Limb (tissue), 2 donors: ENCODE results near the gene DPT.

Experiments
- DNase-seq, 2 donors: peaks; one replicate each; pipeline ENCODE4 v3.0.0-alpha.2; 2016; ENCODE audit errors: extremely low spot score in 2 of 2

DPT gene

GRCh38 chr1:168665975-168666374, 63.0 kb downstream of the DPT start:
- no peak for DNase-seq

DNA sequence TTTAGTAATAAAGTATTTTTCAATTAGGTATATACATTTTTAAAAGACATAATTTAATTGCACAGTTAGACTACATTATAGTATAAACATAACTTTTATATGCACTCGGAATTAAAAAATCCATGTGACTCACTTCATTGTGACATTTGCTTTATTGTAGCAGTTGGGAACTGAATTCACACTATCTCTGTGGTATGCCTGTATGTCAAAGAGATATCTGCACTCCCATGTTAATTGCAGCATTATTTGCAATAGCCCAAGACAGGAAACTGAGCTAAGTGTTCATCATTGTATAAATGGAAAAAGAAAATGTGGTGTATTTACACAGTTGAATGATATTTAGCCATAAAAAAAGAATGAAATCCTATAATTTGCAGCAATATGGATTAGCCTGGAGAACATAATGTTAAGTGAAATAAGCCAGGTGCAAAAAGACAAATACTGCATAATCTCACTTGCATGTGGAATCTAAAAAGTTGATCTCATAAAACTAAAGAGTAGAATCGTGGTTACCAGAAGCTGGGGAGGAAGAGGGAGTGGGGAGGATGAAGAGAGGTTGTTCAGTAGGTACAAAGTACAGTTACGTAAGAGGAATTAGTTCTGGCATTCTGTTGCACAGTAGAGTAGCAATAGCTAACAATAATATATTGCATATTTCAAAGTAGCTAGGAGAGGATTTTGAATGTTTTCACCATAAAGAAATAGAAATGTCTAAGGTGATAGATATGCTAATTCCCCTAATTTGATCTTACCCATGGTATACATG, 64.8 kb downstream of the DPT start:
- no peak for DNase-seq

DNA sequence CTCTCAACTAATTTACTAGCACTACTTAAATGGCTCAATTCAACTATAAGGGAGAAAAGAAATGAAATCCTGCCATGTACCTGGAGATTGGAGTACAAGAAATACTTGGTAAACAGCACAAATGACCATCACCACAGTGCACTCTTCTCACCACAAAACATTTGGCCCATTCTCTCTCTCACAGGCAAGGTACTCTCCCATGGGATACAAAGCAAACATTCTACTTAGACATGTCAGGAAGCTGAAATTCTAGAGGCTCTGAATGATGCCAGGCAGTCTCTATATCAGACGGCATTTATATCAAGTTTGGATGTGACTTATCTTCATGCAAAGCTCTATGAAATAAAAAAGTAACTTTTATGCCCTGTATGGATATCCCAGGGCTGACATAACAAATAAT, 72.5 kb downstream of the DPT start:
- no peak for DNase-seq

DNA sequence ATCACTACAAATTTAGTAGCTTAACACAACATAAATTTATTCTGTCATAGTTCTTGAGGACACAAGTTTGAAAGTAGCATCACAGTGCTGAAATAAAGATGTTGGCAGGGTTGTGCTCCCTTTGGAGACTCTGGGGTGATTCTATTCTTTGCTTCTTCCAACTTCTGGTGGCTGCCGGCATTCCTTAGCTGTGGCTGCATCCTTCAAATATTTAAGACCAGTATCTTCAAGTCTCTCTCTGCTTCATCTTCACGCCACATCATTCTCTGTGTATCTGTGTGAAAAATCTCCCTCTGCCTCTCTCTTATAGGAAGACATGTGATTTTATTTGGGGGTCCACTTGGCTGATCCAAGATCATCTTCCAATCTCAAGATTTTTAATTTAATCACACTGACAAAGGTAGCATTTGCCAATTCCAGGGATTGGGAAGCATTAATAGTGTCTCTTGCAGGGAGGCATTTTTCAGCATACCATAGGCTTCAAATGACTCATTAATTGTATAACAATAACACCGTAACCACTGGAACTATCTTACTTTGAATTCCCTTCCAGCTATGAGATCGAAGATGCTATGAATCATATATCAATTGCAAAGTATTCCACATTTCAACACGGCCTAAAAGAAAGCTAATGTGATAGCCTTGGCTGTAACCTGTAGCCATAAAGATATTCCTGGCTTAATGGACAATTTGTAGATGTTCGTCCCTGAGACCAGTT, 74.6 kb downstream of the DPT start:
- no peak for DNase-seq

- no peak for DNase-seq
Measured at GRCh38 chr1:168653567-168653966, 75.4 kb downstream of the DPT start.

DNA sequence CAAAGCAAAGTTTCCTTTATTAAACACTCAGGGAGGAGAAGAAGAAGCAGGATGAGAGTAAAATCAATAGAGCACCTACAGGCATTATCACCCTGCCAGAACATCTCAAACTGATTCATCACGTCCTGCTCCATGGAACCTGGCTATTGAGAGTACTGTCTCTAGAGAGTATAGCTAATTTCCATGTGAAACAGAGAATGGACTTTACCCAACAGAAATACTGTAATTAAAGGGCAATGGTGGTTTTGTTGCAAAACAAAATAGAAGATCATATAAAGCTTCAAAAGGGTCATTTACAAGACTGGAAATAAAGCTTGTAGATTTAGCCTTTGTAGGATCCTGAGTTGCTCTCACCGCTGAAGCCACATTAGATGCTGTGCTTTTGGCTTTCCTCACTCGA, 83.3 kb downstream of the DPT start:
- no peak for DNase-seq
